H1 (cell line): ENCODE data around the gene GDAP1L1. TPM values are rescaled to one million over a fixed set of nuclear protein-coding genes. Genes with fewer than 3 reads are reported as not detected.

Source experiments
- BRCA1 ChIP-seq: IDR thresholded peaks from 2 replicates; pipeline ENCODE4 v1.6.1; 2012; ENCODE audit warnings: low read depth, low read length, improper control_type of control experiment
- CHD1 ChIP-seq: IDR thresholded peaks from 2 replicates; pipeline ENCODE4 v1.6.1; 2012; ENCODE audit warnings: low read depth, low read length, improper control_type of control experiment
- KDM1A ChIP-seq: fragments of 200-600, 300-600 bp; sonication (generic); IDR thresholded peaks from 2 replicates; pipeline ENCODE4 v1.7.1; 2016; ENCODE audit warnings: mild to moderate bottlenecking, low read length, borderline replicate concordance
- RFX5 ChIP-seq: IDR thresholded peaks from 2 replicates; pipeline ENCODE4 v1.6.1; 2011; ENCODE audit warnings: low read depth, low read length, improper control_type of control experiment, borderline replicate concordance
- SAP30 ChIP-seq: fragments of 300-600 bp; sonication (generic); IDR thresholded peaks from 2 replicates; pipeline ENCODE4 v1.7.1; 2012; ENCODE audit warnings: low read length, moderate library complexity, mild to moderate bottlenecking, inconsistent platforms; ENCODE audit not compliant: insufficient read depth, insufficient replicate concordance
- SRF ChIP-seq: IDR thresholded peaks from 2 replicates; pipeline ENCODE4 v1.6.1; 2011; ENCODE audit warnings: mild to moderate bottlenecking, low read depth, low read length, moderate library complexity
- SUZ12 ChIP-seq: fragments of 200-600 bp; sonication (generic); IDR thresholded peaks from 2 replicates; pipeline ENCODE4 v1.6.1; 2012; ENCODE audit warnings: mild to moderate bottlenecking, inconsistent platforms, low read length, moderate library complexity, mixed read lengths
- polyA plus RNA-seq, 7 experiments: library from polyadenylated mRNA; depleted of rRNA in 3 of 7; stranded (reverse) in 5 of 7; unstranded in 2 of 7; fragments of >200 nt in 5 of 7; fragments of 200-250 nt in 2 of 7; gene quantifications; 1 replicate in 5 of 7; 2 replicates in 1 of 7; 4 replicates in 1 of 7; pipeline versions ENCODE4 v1.2.1 to v1.2.3, GENCODE V29; 2011 to 2013; ENCODE audit warnings: missing spikeins in 2 of 7, mixed read lengths in 2 of 7
- total RNA-seq: library from RNA; stranded (reverse); fragmentation: NEBNext Ultra II Directional; extraction: Animal tissue kit (Norgen Biotek cat#: 25700); gene quantifications from 2 replicates; pipeline ENCODE4 v1.2.1, GENCODE V29; 2021
- TF ChIP-seq, protein P1 (sequence below), 3 experiments: IDR thresholded peaks; 1 replicate in 2 of 3; 2 replicates in 1 of 3; pipeline versions ENCODE4 v1.5.1 to v1.6.1; 2011; ENCODE audit warnings: low read length in 3 of 3, mild to moderate bottlenecking in 3 of 3, inconsistent platforms in 2 of 3, low read depth in 1 of 3, moderate library complexity in 1 of 3; ENCODE audit not compliant: insufficient read depth in 1 of 3; ENCODE audit errors: control extremely low read depth in 1 of 3

The GDAP1L1 gene
- total and polyA plus RNA-seq, 2 of the 8 experiments (the other 6 are each of a cell fraction or from before 2014, with no cell fraction given), result 8.5 to 63.1 TPM

DNA sequence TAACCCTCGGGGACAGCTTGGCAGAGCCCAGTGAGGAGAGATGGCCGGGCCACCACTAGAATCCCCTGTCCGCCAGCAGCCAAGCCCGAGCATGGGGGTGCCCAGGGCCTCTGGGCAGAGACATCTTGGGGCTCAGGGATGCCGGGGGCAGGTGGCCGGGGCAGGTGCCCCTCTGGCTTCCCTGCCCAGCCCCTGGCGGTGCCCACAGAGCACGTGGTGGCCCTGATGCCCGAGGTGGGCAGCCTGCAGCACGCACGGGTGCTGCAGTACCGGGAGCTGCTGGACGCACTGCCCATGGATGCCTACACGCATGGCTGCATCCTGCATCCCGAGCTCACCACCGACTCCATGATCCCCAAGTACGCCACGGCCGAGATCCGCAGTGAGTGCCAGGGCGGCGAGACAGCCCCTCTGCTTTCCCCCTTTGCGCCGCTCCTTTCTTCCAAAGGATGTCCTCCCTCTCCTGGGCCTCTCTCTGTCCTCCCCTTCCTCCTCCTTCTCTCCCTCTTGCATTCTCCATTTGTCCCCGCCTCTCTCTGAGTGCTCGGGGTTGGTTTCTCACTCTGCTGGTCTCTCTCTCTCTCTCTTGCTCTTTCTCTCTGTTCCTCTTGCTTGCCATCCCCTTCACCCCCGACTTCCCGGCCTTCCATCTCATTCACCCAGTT lies 11.2 kb downstream of the GDAP1L1 start (continued):
- TF ChIP-seq, protein P1, sequence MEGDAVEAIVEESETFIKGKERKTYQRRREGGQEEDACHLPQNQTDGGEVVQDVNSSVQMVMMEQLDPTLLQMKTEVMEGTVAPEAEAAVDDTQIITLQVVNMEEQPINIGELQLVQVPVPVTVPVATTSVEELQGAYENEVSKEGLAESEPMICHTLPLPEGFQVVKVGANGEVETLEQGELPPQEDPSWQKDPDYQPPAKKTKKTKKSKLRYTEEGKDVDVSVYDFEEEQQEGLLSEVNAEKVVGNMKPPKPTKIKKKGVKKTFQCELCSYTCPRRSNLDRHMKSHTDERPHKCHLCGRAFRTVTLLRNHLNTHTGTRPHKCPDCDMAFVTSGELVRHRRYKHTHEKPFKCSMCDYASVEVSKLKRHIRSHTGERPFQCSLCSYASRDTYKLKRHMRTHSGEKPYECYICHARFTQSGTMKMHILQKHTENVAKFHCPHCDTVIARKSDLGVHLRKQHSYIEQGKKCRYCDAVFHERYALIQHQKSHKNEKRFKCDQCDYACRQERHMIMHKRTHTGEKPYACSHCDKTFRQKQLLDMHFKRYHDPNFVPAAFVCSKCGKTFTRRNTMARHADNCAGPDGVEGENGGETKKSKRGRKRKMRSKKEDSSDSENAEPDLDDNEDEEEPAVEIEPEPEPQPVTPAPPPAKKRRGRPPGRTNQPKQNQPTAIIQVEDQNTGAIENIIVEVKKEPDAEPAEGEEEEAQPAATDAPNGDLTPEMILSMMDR (IDR thresholded peaks at IDR 0.05; ENCODE audit: control extremely low read depth in 1 of 3, insufficient read depth in 1 of 3, low read depth in 1 of 3, low read length in 3 of 3), result no peak
- TF ChIP-seq KDM1A, result no peak
- no peak for TF ChIP-seq BRCA1
- TF ChIP-seq SUZ12, result no peak
- no peak for TF ChIP-seq CHD1
- TF ChIP-seq SAP30, result no peak
- no peak for TF ChIP-seq SRF
- TF ChIP-seq RFX5, result no peak
